SK-N-SH (cell line): ENCODE data around the gene RSRC2. TPM values are rescaled to one million over a fixed set of nuclear protein-coding genes. Genes with fewer than 3 reads are reported as not detected.

Source experiments
- CTCF ChIA-PET: fragments of 300-600, 350-600 bp; formaldehyde crosslinking; extraction: SDS; loops from one replicate; lab custom pipeline; 2021; lab: Yijun Ruan, JAX
- POLR2A ChIA-PET: fragments of 350-600 bp; sonication (Branson Sonifier 250); formaldehyde crosslinking; extraction: SDS; loops from one replicate; lab custom pipeline; 2020; ENCODE audit warnings: antibody characterized with exemption, inconsistent platforms; lab: Yijun Ruan, JAX
- DNase-seq: peaks from one replicate; pipeline ENCODE4 v3.0.0; 2012
- H2AFZ ChIP-seq: fragments of 200-600 bp; sonication (generic); 2 replicates; pipeline ENCODE4 v1.8.1; 2016; ENCODE audit warnings: antibody characterized with exemption, mild to moderate bottlenecking, low read depth
- H3F3A ChIP-seq: fragments of 200-600 bp; sonication (generic); replicated peaks from 2 replicates; pipeline ENCODE3; 2016; ENCODE audit warnings: antibody characterized with exemption, mild to moderate bottlenecking; ENCODE audit not compliant: insufficient read depth
- H3K27ac ChIP-seq, 2 experiments: fragments of 200-500 bp in 1 of 2; fragments of 200-600 bp in 1 of 2; sonication (Bioruptor generic) in 1 of 2; sonication (generic), shearing (Covaris generic) in 1 of 2; 2 replicates each; pipeline versions ENCODE4 v1.5.1 to v1.6.1; 2014 to 2016; ENCODE audit warnings: low read depth in 2 of 2, inconsistent platforms in 1 of 2, low read length in 1 of 2, mild to moderate bottlenecking in 1 of 2, mixed read lengths in 1 of 2
- H3K27me3 ChIP-seq: fragments of 200-600 bp; sonication (generic), shearing (Covaris generic); 2 replicates; pipeline ENCODE4 v1.6.1; 2016; ENCODE audit warnings: mixed run types; ENCODE audit not compliant: insufficient read depth
- H3K36me3 ChIP-seq, 2 experiments: fragments of 200-500 bp in 1 of 2; fragments of 200-600 bp in 1 of 2; sonication (Bioruptor generic) in 1 of 2; sonication (generic) in 1 of 2; replicated peaks in 1 of 2; 2 replicates each; pipeline versions ENCODE3 to v1.5.1; 2014 to 2016; ENCODE audit warnings: low read length in 1 of 2, mild to moderate bottlenecking in 1 of 2; ENCODE audit not compliant: insufficient read depth in 2 of 2, control insufficient read depth in 1 of 2
- H3K4me1 ChIP-seq, 2 experiments: fragments of 200-500 bp in 1 of 2; fragments of 200-600 bp in 1 of 2; sonication (Bioruptor generic) in 1 of 2; sonication (generic), shearing (Covaris generic) in 1 of 2; 2 replicates each; pipeline versions ENCODE4 v1.5.1 to v1.6.1; 2014 to 2016; ENCODE audit warnings: low read depth in 1 of 2, low read length in 1 of 2, mixed run types in 1 of 2; ENCODE audit not compliant: insufficient read depth in 2 of 2, control insufficient read depth in 1 of 2
- H3K4me2 ChIP-seq: fragments of 200-600 bp; sonication (generic), shearing (Covaris generic); 2 replicates; pipeline ENCODE4 v1.6.1; 2017; ENCODE audit warnings: mixed run types
- H3K4me3 ChIP-seq, 2 experiments: fragments of 200-500 bp in 1 of 2; fragments of 200-600 bp in 1 of 2; sonication (Bioruptor generic) in 1 of 2; sonication (generic), shearing (Covaris generic) in 1 of 2; 2 replicates each; pipeline versions ENCODE4 v1.5.1 to v1.8.1; 2014 to 2016; ENCODE audit warnings: low read depth in 2 of 2, inconsistent platforms in 1 of 2, low read length in 1 of 2, mild to moderate bottlenecking in 1 of 2, mixed read lengths in 1 of 2, moderate library complexity in 1 of 2
- H3K79me2 ChIP-seq: fragments of 200-600 bp; sonication (generic); 2 replicates; pipeline ENCODE4 v1.8.1; 2017; ENCODE audit warnings: mild to moderate bottlenecking; ENCODE audit not compliant: insufficient read depth
- H3K9ac ChIP-seq: fragments of 200-600 bp; sonication (generic); 2 replicates; pipeline ENCODE4 v1.6.1; 2017; ENCODE audit warnings: mixed run types
- H3K9me2 ChIP-seq: fragments of 200-600 bp; sonication (generic); 2 replicates; pipeline ENCODE4 v1.6.1; 2017; ENCODE audit warnings: mixed run types
- H3K9me3 ChIP-seq: fragments of 200-600 bp; sonication (generic); 2 replicates; pipeline ENCODE4 v1.6.1; 2017; ENCODE audit warnings: mixed run types, mild to moderate bottlenecking, moderate library complexity
- H4K20me1 ChIP-seq: fragments of 200-600 bp; sonication (generic); 2 replicates; pipeline ENCODE4 v1.6.1; 2017; ENCODE audit warnings: mild to moderate bottlenecking, mixed run types; ENCODE audit not compliant: insufficient read depth
- FOXJ3 ChIP-seq: sonication (generic); formaldehyde crosslinking; IDR thresholded peaks from 2 replicates; pipeline ENCODE4 v1.5.1; 2020; ENCODE audit warnings: mild to moderate bottlenecking, missing genetic modification reagents
- FOXM1 ChIP-seq: IDR thresholded peaks from 2 replicates; pipeline ENCODE4 v1.4.0; 2012; ENCODE audit warnings: low read depth, mild to moderate bottlenecking
- JUND ChIP-seq: IDR thresholded peaks from 2 replicates; pipeline ENCODE4 v1.4.0; 2012
- MEF2A ChIP-seq: IDR thresholded peaks from 2 replicates; pipeline ENCODE4 v1.4.0; 2012; ENCODE audit warnings: low read depth, borderline replicate concordance
- MXI1 ChIP-seq: IDR thresholded peaks from 2 replicates; pipeline ENCODE4 v1.6.1; 2012; ENCODE audit warnings: mild to moderate bottlenecking, low read depth, low read length, improper control_type of control experiment
- NFIC ChIP-seq: IDR thresholded peaks from 2 replicates; pipeline ENCODE4 v1.4.0; 2012; ENCODE audit warnings: borderline replicate concordance
- POLR2AphosphoS5 ChIP-seq: IDR thresholded peaks from 2 replicates; pipeline ENCODE4 v1.6.1; 2012; ENCODE audit warnings: low read depth, low read length
- RAD21 ChIP-seq: IDR thresholded peaks from 2 replicates; pipeline ENCODE4 v1.6.1; 2012; ENCODE audit warnings: mild to moderate bottlenecking, low read length
- RXRA ChIP-seq: IDR thresholded peaks from 2 replicates; pipeline ENCODE4 v1.4.0; 2012; ENCODE audit warnings: low read depth, mild to moderate bottlenecking, borderline replicate concordance
- SIN3A ChIP-seq: IDR thresholded peaks from 2 replicates; pipeline ENCODE4 v1.6.1; 2012; ENCODE audit warnings: low read depth, mild to moderate bottlenecking, low read length, moderate library complexity, borderline replicate concordance
- SMC3 ChIP-seq: IDR thresholded peaks from 2 replicates; pipeline ENCODE4 v1.6.1; 2012; ENCODE audit warnings: low read depth, low read length, improper control_type of control experiment
- TAF1 ChIP-seq: IDR thresholded peaks from 2 replicates; pipeline ENCODE4 v1.6.1; 2012; ENCODE audit warnings: low read depth, mild to moderate bottlenecking, low read length, moderate library complexity, borderline replicate concordance
- WGBS: methylation state at CpG from one replicate; pipeline ENCODE4 v1.1.6; 2017; ENCODE audit warnings: low lambda C conversion rate; 5-methylcytosine and 5-hydroxymethylcytosine counted together
- polyA plus RNA-seq, 3 experiments: library from polyadenylated mRNA; depleted of rRNA; stranded (reverse); fragments of >200 nt; gene quantifications; 2 replicates each; pipeline ENCODE4 v1.2.3, GENCODE V29; 2012
- TF ChIP-seq, protein P1 (sequence below): IDR thresholded peaks from 2 replicates; pipeline ENCODE4 v1.6.1; 2012; ENCODE audit warnings: mild to moderate bottlenecking, low read depth, low read length, moderate library complexity
- TF ChIP-seq, protein P2 (sequence below): fragments of 200-600 bp; sonication (generic); IDR thresholded peaks from 2 replicates; pipeline ENCODE4 v1.6.1; 2017; ENCODE audit warnings: antibody characterized with exemption, mild to moderate bottlenecking, moderate library complexity
- TF ChIP-seq, protein P3 (sequence below): IDR thresholded peaks from 2 replicates; pipeline ENCODE4; 2012

RSRC2 gene
- polyA plus RNA-seq, 1 of the 3 experiments (the other 2 are of a cell fraction), result 24.8 TPM

DNA sequence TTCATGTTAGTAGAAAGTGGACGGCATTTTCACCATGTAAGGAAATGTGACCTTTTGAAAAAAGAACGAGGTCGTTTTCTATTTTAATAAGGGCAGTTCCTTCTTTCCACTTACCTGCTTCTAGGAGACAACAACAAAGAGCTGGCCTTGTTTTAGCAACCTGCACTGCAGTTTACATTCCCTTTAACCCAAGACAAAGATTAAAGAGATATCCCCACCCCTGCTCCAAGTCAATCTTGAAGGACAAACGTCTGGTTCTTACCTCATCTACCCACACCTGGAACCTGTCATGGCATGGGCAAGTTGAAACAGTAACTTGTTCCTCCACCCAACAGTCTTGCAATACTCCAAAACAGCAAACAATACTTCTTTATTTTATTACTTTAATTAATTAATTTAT lies 58.8 kb downstream of the RSRC2 start:
- H3K4me2 ChIP-seq, result no peak overlapping the region
- H4K20me1 ChIP-seq, result no peaks in the 10 kb centered on the region
- H3K4me1 ChIP-seq, result peaks cover 0 to 4% of the 10 kb centered on the region in 2 experiments; a peak in 1 of 4 replicates
- no peaks in the 10 kb centered on the region for H3K9me2 ChIP-seq
- no peaks in the 10 kb centered on the region for H3K27me3 ChIP-seq
- TF ChIP-seq, protein P1, sequence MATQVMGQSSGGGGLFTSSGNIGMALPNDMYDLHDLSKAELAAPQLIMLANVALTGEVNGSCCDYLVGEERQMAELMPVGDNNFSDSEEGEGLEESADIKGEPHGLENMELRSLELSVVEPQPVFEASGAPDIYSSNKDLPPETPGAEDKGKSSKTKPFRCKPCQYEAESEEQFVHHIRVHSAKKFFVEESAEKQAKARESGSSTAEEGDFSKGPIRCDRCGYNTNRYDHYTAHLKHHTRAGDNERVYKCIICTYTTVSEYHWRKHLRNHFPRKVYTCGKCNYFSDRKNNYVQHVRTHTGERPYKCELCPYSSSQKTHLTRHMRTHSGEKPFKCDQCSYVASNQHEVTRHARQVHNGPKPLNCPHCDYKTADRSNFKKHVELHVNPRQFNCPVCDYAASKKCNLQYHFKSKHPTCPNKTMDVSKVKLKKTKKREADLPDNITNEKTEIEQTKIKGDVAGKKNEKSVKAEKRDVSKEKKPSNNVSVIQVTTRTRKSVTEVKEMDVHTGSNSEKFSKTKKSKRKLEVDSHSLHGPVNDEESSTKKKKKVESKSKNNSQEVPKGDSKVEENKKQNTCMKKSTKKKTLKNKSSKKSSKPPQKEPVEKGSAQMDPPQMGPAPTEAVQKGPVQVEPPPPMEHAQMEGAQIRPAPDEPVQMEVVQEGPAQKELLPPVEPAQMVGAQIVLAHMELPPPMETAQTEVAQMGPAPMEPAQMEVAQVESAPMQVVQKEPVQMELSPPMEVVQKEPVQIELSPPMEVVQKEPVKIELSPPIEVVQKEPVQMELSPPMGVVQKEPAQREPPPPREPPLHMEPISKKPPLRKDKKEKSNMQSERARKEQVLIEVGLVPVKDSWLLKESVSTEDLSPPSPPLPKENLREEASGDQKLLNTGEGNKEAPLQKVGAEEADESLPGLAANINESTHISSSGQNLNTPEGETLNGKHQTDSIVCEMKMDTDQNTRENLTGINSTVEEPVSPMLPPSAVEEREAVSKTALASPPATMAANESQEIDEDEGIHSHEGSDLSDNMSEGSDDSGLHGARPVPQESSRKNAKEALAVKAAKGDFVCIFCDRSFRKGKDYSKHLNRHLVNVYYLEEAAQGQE, result no peak
- TF ChIP-seq NFIC (no peak), POLR2AphosphoS5 (no peak), JUND (no peak), MXI1 (no peak), FOXM1 (no peak), RAD21 (no peak), RXRA (no peak), MEF2A (no peak), SMC3 (no peak), FOXJ3 (CRISPR knock-in tag) (no peak), TAF1 (no peak), SIN3A (no peak)
- TF ChIP-seq, protein P2, sequence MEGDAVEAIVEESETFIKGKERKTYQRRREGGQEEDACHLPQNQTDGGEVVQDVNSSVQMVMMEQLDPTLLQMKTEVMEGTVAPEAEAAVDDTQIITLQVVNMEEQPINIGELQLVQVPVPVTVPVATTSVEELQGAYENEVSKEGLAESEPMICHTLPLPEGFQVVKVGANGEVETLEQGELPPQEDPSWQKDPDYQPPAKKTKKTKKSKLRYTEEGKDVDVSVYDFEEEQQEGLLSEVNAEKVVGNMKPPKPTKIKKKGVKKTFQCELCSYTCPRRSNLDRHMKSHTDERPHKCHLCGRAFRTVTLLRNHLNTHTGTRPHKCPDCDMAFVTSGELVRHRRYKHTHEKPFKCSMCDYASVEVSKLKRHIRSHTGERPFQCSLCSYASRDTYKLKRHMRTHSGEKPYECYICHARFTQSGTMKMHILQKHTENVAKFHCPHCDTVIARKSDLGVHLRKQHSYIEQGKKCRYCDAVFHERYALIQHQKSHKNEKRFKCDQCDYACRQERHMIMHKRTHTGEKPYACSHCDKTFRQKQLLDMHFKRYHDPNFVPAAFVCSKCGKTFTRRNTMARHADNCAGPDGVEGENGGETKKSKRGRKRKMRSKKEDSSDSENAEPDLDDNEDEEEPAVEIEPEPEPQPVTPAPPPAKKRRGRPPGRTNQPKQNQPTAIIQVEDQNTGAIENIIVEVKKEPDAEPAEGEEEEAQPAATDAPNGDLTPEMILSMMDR, result no peak
- TF ChIP-seq, protein P3, sequence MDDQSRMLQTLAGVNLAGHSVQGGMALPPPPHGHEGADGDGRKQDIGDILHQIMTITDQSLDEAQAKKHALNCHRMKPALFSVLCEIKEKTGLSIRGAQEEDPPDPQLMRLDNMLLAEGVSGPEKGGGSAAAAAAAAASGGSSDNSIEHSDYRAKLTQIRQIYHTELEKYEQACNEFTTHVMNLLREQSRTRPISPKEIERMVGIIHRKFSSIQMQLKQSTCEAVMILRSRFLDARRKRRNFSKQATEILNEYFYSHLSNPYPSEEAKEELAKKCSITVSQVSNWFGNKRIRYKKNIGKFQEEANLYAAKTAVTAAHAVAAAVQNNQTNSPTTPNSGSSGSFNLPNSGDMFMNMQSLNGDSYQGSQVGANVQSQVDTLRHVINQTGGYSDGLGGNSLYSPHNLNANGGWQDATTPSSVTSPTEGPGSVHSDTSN, result no peak
- H3K79me2 ChIP-seq, result no peaks in the 10 kb centered on the region
- no peak for DNase-seq
- ChIA-PET CTCF (interaction anchor here (7.3 kb wide), 1 partner anchor 68 kb away, joined by 148 read pairs; no protein-coding TSS in a partner anchor), POLR2A (no interaction called here)
- H3K9me3 ChIP-seq, result no peaks in the 10 kb centered on the region
- no peak overlapping the region for H3K27ac ChIP-seq
- H2AFZ ChIP-seq, result no peak overlapping the region
- H3F3A ChIP-seq, result peaks cover 31% of the 10 kb centered on the region
- peaks cover under 1 to 13% of the 10 kb centered on the region in 2 experiments for H3K36me3 ChIP-seq
- no peak overlapping the region for H3K9ac ChIP-seq
- H3K4me3 ChIP-seq, result no peak overlapping the region
- 89% methylated on average over 4 of the region's 4 CpGs for WGBS
